ENCODE measurements around the gene TNIP1.

TNIP1 gene

DNA sequence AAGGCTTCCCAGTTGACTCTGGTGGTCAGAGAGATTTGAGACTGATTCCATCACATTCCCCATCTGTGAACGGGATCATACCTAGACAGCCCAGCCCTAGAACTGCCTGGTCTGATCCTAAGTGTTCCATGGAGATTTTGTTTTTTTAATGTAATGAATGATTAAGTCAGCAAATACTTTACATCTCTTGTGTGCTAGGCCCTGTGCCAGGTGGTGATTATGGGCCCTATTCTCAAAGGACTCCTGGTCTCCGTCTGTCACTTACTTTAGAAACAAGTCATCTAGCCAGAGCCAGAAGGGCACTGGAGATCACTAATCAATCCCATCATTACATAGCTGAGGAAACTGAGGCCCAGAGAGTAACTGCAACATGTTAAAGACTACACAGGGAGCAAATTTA, 61.5 kb downstream of the TNIP1 start:
- no peak for DNase-seq

- no peak for DNase-seq
These were observed 62.0 kb downstream of the TNIP1 start for GRCh38 chr5:151018846-151019245.

DNA sequence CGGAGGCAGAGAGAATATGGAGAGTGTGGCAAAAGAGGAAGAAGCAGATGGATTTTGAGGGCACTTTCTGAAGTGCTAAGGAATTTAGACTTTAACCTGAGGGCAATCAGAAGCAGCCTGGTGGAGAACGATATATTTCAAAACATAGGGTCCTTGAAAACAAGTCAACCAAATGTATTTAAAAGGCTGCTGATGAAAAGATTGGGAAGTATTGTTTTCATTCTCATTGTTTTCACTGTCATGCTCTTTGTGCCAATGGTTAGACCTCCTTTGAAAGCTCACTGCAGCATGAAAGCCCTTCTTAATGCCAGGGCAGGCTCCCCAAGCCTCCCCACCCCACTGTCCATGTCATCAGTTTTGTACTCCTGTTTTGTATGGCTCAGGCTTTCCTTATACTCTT, 62.9 kb downstream of the TNIP1 start:
- DNase-seq: no peak

DNA sequence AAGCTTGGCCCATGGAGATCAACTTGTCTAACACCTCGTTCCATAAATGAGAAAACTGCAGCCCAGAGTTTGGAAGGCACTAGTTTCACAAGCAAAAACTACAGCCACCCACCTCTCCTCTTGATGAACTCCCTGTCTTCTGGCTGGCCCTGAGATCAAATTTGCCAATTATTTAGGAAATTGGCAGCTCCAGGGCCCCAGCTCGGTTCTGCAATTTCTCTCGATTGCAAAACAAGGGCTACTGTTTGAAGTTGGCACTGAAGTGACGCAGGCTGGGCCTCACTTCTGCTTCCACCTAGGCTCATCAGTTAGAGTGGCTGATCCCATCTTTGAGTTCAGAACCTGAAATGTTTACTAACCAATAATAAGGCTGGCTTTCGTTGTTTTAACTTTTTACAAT, 64.1 kb downstream of the TNIP1 start:
- DNase-seq: no peak

DNA sequence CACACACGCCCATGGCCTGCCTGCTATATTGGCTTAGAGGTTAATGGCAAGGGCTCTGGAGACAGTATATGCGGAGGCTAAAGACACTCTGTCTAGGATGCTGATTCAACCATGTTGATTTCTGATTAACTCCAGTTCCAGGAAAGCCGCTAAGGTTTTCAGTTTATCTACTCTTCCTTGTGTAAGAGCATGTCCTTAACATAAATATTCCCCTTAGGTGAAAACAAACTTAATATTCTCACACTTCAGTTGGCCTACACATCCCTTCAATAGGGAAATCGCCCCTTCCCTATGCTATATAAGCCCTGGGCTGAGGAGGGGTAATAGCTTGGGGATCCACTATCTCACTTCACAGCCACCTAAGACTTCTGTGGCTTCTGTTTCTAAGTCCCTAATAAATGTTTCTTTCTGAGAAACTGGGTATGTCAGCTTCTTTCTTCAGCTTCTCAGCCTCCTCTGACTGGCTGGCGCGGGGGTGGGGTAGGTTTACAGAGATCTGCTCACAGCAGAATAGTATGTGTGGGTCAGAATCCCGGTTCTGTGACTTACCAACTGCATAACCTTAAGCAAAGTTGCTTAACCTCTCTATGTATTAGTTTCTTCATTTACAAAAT, 64.8 kb downstream of the TNIP1 start:
- no peak for DNase-seq

- DNase-seq: no peak
These were observed 66.0 kb downstream of the TNIP1 start for GRCh38 chr5:151014680-151015343.

- no peak for DNase-seq
These were observed 68.0 kb downstream of the TNIP1 start for GRCh38 chr5:151012862-151013261.

DNA sequence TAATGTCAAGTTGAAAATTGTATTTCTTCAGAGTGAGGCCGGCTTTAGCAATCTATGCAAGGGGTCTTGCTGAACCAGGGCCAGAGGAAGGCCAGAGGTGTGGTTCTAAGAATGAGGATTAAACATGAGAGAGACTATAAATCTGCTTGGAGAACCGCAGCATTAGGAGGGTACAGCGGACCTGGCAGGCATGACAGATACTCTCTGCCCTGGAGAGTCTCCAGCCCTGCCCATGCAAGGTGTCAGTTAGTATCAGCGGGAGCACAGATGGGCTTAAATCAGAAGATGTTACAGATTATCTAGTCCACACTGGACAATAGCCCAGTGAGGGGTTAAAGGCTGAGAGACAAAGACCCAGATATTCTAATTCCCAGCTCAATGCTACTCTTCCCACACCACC, 71.9 kb downstream of the TNIP1 start:
- no peak for DNase-seq

DNA sequence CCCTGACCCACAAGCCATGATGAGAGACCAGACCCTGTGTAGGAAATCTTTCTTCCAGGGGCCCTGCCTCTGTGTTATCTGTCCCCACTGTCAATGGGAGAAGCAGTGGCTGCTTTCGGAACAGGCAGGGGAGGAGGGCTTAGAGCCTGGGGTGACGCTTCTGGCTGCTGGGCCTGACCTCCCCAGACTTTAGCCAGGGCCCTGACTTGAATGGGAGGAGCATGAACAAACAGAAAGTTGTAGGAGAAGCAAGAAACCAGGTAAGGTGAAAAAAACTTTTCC, 72.7 kb downstream of the TNIP1 start:
- DNase-seq: no peak

GRCh38 chr5:151007430-151008209, 73.2 kb downstream of the TNIP1 start:
- DNase-seq: no peak

DNA sequence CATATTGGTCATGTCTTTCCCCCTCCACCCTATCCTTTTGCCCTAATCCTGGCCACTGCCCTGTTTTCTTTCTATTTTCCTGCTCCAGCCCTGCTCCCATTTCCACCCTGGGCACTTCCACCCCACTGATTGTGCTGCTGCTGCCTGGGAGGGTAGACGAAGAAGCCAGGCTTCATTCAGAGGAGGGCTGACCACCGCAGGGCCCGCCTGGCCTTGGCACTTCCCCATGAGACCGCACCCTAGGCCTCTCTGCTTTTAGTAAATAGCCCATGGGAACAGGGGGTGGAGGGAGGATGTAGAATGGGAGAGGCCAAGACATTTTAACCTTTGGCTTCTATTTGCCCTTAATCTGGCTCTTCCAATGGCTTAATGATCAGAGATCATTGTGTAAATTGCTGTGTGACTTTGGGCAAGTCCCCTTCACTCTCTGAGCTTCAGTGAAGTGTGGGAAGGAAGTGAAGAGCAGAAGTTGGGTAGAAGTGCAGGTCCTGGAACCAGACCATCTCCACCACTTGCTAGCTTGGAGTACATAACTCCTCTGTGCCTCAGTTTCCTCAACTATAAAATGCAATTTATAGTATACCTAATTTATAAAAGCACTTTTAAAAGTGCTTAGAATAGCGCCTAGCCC, 74.0 kb downstream of the TNIP1 start:
- DNase-seq: no peak

DNA sequence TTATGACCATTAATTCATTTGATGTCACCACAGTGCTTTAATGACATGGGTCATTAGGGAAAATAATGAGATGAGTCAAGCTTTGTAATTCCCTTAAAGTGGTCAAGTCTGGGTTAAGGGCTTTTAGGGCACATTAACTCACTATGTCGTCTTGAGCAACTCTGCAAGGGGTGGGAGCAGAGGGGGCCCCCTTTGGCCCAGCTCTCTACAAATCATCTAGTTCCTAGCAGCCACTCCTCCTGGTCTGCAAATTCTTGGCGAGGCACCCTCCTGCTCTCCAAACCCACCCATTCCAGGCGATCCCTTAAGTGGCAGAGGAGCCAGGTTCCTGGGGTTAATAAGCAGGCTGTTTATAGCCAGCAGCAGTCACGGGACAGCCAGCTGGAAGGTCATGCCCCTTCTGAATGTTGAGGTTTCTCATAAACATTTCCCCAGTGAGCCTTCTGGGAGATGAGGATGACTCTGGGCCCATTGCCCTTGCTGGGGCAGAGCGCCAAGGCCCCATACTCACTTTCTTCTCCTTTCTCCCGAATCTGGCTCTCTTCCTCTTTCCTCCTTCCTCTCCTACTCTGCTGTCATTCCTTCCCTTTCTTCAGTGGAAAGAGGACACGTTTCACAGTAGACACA, 74.8 kb downstream of the TNIP1 start:
- DNase-seq: no peak

DNA sequence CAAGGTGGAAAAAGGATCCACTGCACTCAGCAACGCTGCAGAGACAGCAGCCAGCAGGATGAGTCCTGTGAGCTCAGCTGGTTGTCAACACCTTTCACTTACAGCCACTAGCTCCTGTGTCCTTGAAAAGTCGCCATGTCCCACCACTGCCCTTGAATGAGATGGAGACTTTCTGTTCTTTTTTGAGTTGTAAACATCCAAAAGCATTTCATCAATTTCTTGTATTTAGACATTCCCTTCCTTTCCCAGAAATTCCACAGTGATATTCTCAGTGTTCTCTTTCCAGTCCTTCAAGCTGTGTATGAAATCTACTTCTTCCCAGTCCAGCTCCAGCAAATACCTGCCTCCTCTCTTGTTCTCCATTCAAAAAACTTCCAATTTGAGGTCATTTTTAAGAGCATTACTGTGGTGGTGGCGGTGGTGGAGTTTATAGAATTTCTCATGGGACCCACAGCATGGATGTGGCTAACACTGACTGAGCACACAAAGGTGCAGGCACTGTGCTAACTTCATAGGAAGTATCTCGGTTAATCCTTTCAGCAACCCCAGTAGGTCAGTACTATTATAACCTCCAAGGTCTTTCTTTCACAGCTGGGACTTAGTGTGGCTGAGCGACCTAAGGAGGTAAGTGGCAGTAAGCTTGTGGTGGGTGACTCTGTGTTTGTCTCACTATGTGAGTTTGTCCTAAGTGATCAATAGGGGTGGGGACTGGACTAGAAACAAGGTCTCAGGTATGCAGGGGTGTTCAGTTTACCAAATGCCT, 75.5 kb downstream of the TNIP1 start:
- DNase-seq: no peak

GRCh38 chr5:151004499-151004898, 76.3 kb downstream of the TNIP1 start:
- DNase-seq: no peak

DNA sequence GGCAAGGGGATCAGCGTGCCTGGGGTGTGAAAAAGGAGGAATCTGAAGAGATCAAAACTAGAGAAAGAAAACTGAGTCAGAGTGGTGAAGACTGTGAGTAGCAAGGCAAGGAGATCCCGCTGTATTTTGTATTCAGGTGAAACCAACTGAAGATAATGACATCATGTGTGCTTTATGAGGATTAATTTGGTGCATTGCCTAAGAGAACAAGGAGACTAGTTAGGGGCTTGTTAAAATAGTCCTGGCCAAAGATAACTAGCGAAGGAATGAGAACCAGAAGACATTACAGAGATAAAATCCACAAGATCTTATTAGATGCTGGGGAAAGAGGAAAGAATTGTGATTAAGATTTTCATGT, 77.4 kb downstream of the TNIP1 start:
- DNase-seq: no peak

- DNase-seq: no peak
These were observed 77.9 kb downstream of the TNIP1 start for GRCh38 chr5:151002681-151003502.

DNA sequence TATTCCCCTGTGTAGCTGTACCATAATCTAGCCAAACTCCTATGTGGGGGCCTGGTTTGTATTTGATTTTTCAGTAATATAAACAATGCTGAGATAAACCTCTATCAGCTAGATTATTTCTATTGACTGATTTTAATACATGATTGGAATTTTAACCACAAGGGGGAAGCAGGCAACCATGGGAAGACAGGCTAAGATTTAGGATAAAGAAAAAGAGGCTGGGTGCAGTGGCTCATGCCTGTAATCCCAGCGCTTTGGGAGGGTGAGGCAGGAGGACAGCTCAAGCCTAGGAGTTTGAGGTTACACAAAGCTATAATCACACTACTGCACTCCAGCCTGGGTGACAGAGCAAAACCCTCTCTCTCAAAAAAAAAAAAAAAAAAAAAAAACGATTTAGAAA, 78.6 kb downstream of the TNIP1 start:
- no peak for DNase-seq

- no peak for DNase-seq
These were observed 79.4 kb downstream of the TNIP1 start for GRCh38 chr5:151001436-151001835.

DNA sequence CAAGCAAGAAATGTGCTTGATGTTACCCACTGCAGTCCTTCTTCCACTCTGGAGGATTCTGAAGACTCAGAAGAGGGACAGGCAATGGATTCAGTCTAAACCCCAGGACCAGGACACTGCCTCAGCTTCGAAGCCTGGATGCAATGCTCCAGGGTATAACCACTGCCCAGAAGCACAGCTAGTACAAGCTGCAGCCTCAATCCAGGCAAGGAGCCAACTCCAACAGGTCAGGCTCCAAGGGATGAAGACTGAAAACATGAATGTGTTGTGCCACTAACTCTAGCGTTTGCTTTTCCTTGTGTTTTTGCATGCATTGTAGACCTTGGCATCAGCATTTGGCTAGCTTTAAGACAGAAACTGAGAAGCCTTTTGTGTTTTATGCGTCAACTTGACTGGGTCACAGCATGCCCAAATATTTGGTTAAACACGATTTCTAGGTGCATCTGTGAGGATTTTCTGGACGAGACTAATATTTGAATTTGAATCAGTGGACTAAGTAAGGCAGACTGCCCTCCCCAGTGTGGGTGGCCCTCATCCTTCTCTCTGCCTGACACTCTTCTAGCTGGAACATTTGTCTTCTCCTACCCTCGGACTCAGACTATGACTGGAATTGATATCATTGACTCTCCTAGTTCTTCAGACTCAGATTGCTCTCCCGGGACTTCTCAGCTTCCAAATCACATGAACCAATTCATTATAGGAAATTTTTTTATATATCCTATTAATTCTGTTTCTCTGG, 81.0 kb downstream of the TNIP1 start:
- DNase-seq: no peak

DNA sequence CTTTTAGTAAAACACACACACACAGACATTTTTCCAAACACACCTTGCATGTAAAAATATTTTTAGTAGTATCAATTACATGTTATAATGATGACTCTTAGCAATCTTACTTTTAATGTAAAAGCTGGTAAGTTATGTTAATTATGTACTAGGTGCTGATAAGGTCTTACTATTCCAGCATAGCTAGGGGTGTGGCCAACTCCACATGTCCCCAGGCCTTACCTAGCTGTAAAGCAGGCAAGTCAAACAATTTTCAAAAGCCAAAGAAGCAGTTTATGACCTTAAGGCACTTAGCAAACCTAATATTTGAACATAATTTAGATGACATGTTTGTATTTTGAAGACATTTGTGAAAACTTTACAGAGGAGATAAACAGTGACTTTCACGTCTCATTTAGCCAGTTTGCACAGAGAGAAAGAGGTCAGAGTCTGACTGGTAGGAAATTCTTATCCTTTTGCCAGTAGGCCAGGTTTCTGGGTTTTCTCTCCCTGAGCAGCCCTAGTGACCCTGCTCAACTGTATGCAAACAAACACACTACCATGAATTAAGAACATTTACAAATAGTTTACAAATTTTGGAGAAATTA, 86.9 kb downstream of the TNIP1 start:
- no peak for DNase-seq

DNA sequence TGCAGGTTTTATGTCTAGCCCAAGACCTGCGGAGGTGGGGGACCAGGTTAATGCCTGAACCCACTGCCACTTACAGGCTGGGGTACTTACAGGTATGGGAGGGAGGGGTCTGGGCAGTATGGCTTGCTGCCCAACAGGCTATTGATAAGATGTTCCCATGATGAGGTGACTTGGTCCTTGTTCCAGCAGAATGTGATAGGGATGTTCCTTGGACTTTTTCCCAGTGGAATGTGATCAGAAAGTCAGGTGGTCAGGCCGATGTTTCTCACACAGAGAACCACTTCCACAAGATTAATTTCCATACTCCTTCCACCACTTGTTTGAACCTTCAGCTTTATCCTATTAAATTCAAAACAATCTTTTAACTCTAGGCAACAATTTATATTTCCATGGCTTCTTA, 87.4 kb downstream of the TNIP1 start:
- DNase-seq: no peak
